NCI-H1930 (cell line): ENCODE results near the gene LRRC3.

Experiments used
- DNase-seq, 2 experiments: peaks; one replicate each; lab custom pipeline; 2025; lab: John Stamatoyannopoulos, UW

The LRRC3 gene

GRCh38 chr21:44438531-44439210, 16.6 kb upstream of the LRRC3 start:
- DNase-seq, result no peak

- DNase-seq, result no peak
These were observed 16.1 kb upstream of the LRRC3 start for GRCh38 chr21:44439211-44439600.

- DNase-seq, result no peak
These were observed 14.9 kb upstream of the LRRC3 start for GRCh38 chr21:44440241-44441040.

- DNase-seq, result no peak
These were observed 14.3 kb upstream of the LRRC3 start for GRCh38 chr21:44441041-44441400.

DNA sequence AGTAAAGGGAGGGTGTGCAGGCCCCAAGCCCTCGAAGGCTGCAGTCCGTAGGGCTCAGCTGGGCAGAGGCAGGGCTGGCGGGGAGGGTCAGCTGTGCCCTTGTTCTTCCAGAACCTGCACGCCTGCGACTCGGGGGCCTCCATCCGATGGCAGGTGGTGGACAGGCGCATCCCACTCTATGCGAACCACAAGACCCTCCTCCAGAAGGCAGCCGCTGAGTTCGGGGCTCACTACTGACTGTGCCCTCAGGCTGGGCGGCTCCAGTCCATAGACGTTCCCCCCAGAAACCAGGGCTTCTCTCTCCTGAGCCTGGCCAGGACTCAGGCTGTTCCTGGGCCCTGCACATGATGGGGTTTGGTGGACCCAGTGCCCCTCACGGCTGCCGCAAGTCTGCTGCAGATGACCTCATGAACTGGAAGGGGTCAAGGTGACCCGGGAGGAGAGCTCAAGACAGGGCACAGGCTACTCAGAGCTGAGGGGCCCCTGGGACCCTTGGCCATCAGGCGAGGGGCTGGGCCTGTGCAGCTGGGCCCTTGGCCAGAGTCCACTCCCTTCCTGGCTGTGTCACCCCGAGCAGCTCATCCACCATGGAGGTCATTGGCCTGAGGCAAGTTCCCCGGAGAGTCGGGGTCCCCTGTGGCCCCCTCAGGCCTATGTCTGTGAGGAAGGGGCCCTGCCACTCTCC, 13.6 kb upstream of the LRRC3 start:
- DNase-seq, result no peak

DNA sequence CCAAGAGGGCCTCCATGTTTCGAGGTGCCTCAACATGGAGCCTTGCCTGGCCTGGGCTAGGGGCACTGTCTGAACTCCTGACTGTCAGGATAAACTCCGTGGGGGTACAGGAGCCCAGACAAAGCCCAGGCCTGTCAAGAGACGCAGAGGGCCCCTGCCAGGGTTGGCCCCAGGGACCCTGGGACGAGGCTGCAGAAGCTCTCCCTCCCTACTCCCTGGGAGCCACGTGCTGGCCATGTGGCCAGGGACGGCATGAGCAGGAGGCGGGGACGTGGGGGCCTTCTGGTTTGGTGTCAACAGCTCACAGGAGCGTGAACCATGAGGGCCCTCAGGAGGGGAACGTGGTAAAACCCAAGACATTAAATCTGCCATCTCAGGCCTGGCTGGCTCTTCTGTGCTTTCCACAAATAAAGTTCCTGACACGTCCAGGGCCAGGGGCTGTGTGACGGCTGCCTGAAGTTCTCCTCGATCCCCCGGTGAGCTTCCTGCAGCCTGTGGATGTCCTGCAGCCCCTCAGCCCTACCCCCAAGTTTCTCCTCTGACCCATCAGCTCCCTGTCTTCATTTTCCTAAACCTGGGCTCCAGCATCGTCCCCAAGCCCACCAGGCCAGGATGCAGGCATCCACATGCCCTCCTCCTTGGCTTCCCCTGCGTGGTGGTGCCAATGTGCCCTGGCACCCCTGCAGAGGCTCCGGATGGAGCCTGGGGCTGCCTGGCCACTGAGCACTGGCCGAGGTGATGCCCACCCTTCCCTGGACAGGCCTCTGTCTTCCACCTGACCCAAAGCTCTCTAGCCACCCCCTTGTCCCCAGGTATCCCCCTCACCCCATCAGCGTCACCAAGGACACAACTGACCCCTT, 12.8 kb upstream of the LRRC3 start:
- no peak for DNase-seq

DNA sequence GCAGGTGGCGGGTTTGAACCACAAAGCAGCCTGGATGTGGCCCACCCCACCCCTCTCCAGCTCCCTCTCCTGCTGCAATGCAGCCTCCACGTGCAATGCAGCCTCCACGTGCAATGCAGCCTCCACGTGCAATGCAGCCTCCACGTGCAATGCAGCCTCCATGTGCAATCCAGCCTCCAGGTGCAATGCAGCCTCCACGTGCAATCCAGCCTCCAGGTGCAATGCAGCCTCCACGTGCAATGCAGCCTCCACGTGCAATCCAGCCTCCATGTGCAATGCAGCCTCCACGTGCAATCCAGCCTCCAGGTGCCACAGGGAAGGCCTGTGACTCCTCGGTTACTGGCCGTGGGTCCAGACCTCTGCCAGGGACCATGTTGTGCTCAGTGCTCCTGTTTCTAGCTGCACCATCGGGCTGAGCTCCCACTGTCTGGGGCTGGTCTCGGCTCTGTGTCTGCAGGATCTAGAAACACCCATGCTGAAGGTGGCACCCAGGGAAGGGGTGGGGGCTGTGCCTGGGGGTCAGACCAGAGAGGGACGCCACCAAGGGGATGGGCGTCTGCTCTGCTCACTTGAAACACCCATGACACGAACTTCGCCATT, 11.9 kb upstream of the LRRC3 start:
- no peak for DNase-seq

- DNase-seq, result no peak
These were observed 11.4 kb upstream of the LRRC3 start for GRCh38 chr21:44443891-44444285.

- no peak for DNase-seq
These were observed 10.9 kb upstream of the LRRC3 start for GRCh38 chr21:44444286-44444931.

DNA sequence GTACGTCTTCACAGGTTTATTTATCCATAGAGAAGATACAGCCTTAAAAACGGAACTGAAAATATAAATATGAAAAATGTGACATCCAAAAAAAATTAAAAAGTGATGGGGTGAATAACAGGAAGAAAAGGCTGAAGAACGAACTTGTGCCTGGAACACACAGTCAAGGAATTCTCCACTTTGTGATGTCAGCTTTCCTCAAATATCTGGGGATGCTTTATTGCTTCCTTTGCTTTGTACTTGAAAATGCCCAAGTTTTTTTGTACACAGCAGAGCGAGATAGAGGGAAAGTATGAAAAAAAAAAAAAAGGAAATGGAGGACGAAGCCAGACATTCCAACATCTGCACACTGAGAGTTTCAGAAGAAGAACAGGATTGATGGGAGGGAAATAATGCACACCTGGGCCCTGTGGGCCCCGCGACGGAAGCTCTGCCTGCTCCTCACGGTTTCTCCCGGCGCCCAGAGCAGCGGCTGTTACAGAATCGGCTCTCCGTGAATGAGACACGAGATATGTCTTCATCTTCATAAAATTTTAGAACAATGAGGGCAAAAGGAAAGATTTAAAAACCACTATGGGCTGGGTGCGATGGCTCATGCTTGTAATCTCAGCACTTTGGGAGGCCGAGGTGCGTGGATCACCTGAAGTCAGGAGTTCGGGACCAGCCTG, 10.0 kb upstream of the LRRC3 start:
- DNase-seq, result no peak

- DNase-seq, result no peak
These were observed 6.6 kb upstream of the LRRC3 start for GRCh38 chr21:44448651-44449131.

GRCh38 chr21:44449473-44450363, 5.6 kb upstream of the LRRC3 start:
- DNase-seq, result no peak

- DNase-seq, result no peak
These were observed 4.9 kb upstream of the LRRC3 start for GRCh38 chr21:44450402-44450801.

DNA sequence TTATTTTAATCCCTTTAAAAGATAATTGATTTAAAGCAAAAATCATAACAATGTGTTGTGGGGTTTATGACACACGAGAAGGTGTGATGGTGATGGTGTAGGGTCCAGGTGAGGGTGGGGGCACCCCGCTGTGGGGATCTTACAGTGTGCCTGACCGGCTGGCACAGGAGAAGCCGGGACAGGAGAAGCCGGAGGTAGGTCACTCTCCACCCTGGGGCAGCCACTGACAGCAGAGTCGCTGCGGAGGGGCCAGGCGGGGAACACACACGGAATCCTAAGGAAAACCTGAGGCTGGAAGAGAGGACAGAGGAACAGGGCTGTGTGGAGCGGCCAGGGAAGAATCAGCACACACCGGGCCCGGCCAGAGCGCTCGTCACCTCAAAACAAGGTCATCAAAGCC, 4.3 kb upstream of the LRRC3 start:
- no peak for DNase-seq

GRCh38 chr21:44453120-44453519, 2.2 kb upstream of the LRRC3 start:
- no peak for DNase-seq

- no peak for DNase-seq
These were observed 1.3 kb upstream of the LRRC3 start for GRCh38 chr21:44454058-44454457.

- peak in 1 of 2 experiments; percentile 12 for DNase-seq
These were observed 359 bp downstream of the LRRC3 start for GRCh38 chr21:44455524-44456213.

DNA sequence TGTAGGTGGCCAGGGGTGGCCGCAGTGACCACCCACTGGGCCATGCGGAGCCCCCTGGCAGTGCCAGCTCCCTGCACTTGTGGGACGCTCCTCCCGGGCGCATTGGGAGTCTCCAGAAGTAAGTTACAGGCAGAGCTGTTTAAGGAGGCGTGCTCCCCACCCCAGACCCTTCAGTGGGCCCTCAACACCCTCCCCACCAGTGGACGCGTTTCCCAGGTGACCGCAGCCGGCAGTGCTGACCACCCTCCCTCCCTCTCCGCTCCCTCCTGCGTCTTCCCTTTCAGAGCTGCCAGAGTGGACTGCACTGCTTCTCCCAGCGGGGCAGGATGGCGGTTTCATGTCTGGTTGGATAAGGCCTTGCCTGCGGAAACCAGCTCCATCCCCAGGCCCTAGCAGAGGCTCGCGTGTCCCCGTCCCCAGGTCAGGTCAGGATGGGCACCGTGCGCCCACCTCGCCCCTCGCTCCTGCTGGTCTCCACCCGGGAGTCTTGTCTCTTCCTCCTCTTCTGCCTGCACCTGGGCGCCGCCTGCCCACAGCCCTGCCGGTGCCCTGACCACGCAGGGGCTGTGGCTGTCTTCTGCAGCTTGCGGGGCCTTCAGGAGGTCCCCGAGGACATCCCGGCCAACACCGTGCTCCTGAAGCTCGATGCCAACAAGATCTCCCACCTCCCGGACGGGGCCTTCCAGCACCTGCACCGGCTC, 1.1 kb downstream of the LRRC3 start:
- no peak for DNase-seq
